ENCODE data around the gene ZNF680.

ZNF680 gene

DNA sequence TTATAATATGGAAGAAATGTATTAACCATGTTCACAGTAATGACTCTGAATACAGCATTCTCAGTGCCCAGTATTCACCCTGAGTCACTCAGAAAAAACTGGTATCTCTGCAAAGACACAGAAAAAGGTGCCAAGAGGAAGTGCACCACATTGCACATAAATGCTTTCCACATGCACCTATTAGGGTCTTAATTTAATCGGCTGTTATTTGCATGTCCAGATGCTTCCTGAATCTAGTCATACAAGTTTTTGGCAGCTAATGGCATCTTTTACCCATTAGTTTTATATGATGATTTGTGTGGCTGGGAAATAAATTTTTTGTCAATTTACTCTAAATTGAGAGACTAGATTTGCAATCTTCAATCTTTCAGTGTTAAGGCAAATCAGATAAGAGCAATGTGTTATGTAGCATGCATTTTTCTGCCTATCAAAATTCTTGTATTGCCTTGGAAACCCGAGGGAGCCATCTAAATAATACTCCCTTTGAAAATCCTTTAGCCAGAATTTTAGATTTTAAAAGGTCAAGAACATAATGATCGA, 58.2 kb downstream of the ZNF680 start:
- TF ChIP-seq, protein P1, sequence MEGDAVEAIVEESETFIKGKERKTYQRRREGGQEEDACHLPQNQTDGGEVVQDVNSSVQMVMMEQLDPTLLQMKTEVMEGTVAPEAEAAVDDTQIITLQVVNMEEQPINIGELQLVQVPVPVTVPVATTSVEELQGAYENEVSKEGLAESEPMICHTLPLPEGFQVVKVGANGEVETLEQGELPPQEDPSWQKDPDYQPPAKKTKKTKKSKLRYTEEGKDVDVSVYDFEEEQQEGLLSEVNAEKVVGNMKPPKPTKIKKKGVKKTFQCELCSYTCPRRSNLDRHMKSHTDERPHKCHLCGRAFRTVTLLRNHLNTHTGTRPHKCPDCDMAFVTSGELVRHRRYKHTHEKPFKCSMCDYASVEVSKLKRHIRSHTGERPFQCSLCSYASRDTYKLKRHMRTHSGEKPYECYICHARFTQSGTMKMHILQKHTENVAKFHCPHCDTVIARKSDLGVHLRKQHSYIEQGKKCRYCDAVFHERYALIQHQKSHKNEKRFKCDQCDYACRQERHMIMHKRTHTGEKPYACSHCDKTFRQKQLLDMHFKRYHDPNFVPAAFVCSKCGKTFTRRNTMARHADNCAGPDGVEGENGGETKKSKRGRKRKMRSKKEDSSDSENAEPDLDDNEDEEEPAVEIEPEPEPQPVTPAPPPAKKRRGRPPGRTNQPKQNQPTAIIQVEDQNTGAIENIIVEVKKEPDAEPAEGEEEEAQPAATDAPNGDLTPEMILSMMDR (IDR thresholded peaks at IDR 0.05; ENCODE audit: low read depth, low read length), result no peak
- H3K4me3 ChIP-seq (replicated peaks in 1 of 2; ENCODE audit: low read depth in 2 of 2, low read length in 2 of 2), result no peak overlapping the region
- no peak for DNase-seq (ENCODE audit: low read depth in 2 of 2)

DNA sequence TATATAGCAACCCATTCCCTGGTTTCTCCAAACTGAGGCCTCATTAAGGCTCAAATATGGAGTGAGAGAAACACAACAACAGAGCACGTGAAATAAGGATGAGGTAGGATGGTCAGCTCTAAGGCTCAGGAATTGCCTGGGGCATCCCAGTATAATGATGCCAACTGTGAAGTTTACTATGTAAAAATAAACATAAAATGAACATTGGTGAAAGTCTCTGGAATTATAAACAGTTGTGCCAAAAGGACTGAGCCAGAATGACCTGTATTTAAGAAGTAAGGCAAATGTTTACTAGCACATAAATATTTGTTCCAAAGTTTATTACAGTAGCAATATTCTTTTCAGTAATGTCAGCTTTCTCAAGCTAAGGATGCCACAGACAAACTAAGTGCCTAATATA, 64.6 kb downstream of the ZNF680 start:
- no peak for DNase-seq (ENCODE audit: low read depth in 2 of 2)
- no peak overlapping the region for H3K4me3 ChIP-seq (replicated peaks in 1 of 2; ENCODE audit: low read depth in 2 of 2, low read length in 2 of 2)
- TF ChIP-seq, protein P1 (IDR thresholded peaks at IDR 0.05; ENCODE audit: low read depth, low read length), result no peak

DNA sequence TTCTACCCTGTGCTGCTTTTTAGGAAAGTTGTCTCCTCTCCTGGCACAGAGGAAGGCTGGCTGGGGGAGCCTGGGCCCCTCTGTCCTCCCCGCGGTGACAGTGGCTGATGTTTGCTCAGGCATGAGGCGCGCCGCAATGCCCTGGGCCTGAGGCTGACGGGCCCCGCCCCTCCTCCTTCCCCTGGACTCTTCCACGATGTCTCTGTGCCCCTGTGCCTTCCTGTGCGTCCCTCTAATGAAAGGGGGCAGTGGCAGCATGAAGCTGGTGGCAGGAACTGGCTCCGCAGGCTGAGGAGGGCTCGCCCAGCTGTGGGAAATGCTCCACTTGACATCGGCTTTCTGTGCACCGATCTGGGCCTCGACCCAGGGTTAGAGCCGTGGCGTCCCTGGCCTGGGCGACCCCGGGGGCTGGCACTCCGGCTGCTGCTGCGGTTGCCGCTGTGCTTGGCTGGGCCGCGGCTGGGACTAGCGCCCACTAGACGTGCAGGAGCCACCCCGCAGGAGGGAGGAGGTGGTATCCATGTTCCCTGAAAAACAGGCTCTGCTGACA, 67.9 kb downstream of the ZNF680 start:
- no peak for DNase-seq (ENCODE audit: low read depth in 2 of 2)
- TF ChIP-seq, protein P1 (IDR thresholded peaks at IDR 0.05; ENCODE audit: low read depth, low read length), result no peak
- H3K4me3 ChIP-seq (replicated peaks in 1 of 2; ENCODE audit: low read depth in 2 of 2, low read length in 2 of 2), result no peak overlapping the region

DNA sequence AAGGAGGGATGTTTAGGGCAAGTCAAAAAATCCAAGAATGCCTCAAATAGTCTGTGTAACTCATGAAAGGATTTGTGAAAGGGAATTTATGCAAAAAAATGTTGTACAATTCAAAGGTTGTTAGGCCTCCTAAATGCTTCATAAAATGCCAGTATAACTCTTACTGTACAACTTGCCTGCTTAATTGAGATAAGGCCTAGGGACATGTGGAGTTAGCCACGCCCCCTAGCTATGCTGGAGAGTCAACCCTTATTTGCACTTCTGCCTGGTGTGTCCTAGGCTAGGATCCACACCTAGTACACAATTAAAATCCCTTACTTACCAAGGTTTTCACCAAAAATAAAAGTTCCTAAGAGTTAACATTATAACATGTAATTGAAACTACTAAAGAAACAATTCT, 77.2 kb downstream of the ZNF680 start:
- no peak overlapping the region for H3K4me3 ChIP-seq (replicated peaks in 1 of 2; ENCODE audit: low read depth in 2 of 2, low read length in 2 of 2)
- TF ChIP-seq, protein P1 (IDR thresholded peaks at IDR 0.05; ENCODE audit: low read depth, low read length), result no peak
- no peak for DNase-seq (ENCODE audit: low read depth in 2 of 2)
